GM12892 (cell line): ENCODE results near the gene RBMS3.

ENCODE experiments used
- POLR2A ChIP-seq: IDR thresholded peaks from 2 replicates; pipeline ENCODE4 v1.6.1; 2011; ENCODE audit warnings: low read depth, low read length, control low read depth
- POLR2AphosphoS5 ChIP-seq: IDR thresholded peaks from 2 replicates; pipeline ENCODE4 v1.6.1; 2011; ENCODE audit warnings: low read depth, low read length, control low read depth
- TAF1 ChIP-seq: IDR thresholded peaks from 2 replicates; pipeline ENCODE4 v1.6.1; 2011; ENCODE audit warnings: low read depth, mild to moderate bottlenecking, control low read depth, low read length, borderline replicate concordance

DNA sequence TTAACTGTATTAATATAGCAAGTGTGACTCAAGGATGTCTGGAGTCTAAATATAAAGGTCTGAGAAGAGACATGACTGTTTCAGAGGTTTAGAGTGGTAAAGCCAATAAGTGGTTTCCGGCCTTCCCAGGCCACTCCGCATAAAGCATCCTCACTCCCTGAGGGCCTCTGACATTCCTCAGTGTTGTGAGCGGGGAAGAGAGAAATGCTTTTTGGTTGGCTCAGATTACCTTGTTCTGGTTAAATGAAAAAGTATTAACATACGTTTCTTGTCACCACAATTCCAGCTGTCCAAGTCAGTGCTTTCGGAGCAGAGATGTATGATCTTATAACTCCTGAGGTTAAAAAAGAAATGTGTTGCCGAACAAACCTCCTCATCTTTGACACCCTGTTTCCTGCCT, 103.8 kb downstream of the RBMS3 start:
- TF ChIP-seq POLR2AphosphoS5 = no peak
- no peak for TF ChIP-seq POLR2A
- no peak for TF ChIP-seq TAF1
